GM12878 (cell line): Measurements from ENCODE around the gene IGSF8. TPM values are rescaled to one million over a fixed set of nuclear protein-coding genes. Genes with fewer than 3 reads are reported as not detected.

Experiments used
- ATAC-seq: fragments of 200-7000 bp; cut with Tn5 transposase; 3 replicates; pipeline ENCODE4 v1.9.1; 2020; ENCODE audit warnings: mild to moderate bottlenecking, moderate library complexity
- BruUV-seq: library from RNA; stranded (reverse); fragments of 400-500 nt; replicated peaks from 2 replicates; lab custom pipeline; 2021; lab: Mats Ljungman, UMichigan
- CTCF ChIA-PET: fragments of 300-600 bp; sonication (Branson Sonifier 250); formaldehyde crosslinking; extraction: SDS; loops from one replicate; lab custom pipeline; 2021; ENCODE audit warnings: inconsistent platforms; lab: Yijun Ruan, JAX
- POLR2A ChIA-PET: fragments of 350-600 bp; formaldehyde crosslinking; extraction: SDS; loops from one replicate; lab custom pipeline; 2021; ENCODE audit warnings: inconsistent platforms; lab: Charles Lee
- RAD21 ChIA-PET: fragments of 300-600 bp; sonication (Branson Sonifier 250); formaldehyde crosslinking; loops from one replicate; lab custom pipeline; 2023; ENCODE audit warnings: antibody characterized with exemption; ENCODE audit not compliant: unreplicated experiment; lab: Charles Lee
- SMC1A ChIA-PET: fragments of 300-600 bp; sonication (Branson Sonifier 250); formaldehyde crosslinking; loops from one replicate; lab custom pipeline; 2023; ENCODE audit not compliant: unreplicated experiment, uncharacterized antibody; lab: Charles Lee
- DNase-seq: peaks from one replicate; pipeline ENCODE4 v3.0.0-alpha.2; 2011; ENCODE audit warnings: low read depth, low spot score
- FAIRE-seq: peaks from 3 replicates; lab custom pipeline; 2011; peaks lifted over from hg19 to GRCh38; lab: Jason Lieb, UNC
- H2AFZ ChIP-seq: 2 replicates; pipeline ENCODE4 v1.6.0; 2011; ENCODE audit warnings: low read depth, low read length, control low read depth; ENCODE audit not compliant: control insufficient read depth
- H3K27ac ChIP-seq: 2 replicates; pipeline ENCODE4 v1.5.1; 2011; ENCODE audit warnings: control low read depth; ENCODE audit not compliant: control insufficient read depth, insufficient read depth
- H3K27me3 ChIP-seq, 2 experiments: replicated peaks in 1 of 2; 2 replicates each; pipeline versions ENCODE4 v1.6.0 to v1.6.1; 2011; ENCODE audit warnings: low read length in 1 of 2; ENCODE audit not compliant: control insufficient read depth in 2 of 2, insufficient read depth in 2 of 2
- H3K36me3 ChIP-seq, 2 experiments: 2 replicates each; pipeline ENCODE4 v1.5.1; 2011; ENCODE audit warnings: low read length in 1 of 2; ENCODE audit not compliant: control insufficient read depth in 2 of 2, insufficient read depth in 2 of 2
- H3K4me1 ChIP-seq: 2 replicates; pipeline ENCODE4 v1.6.1; 2011; ENCODE audit warnings: mild to moderate bottlenecking, low read length, moderate library complexity, mixed read lengths; ENCODE audit not compliant: control insufficient read depth, insufficient read depth
- H3K4me2 ChIP-seq: 2 replicates; pipeline ENCODE4 v1.6.0; 2011; ENCODE audit warnings: control low read depth; ENCODE audit not compliant: control insufficient read depth, insufficient read depth
- H3K4me3 ChIP-seq: fragments of 200-600 bp; sonication (generic); 2 replicates; pipeline ENCODE4 v1.5.1; 2016
- H3K79me2 ChIP-seq: 2 replicates; pipeline ENCODE4 v1.6.0; 2011; ENCODE audit warnings: low read length; ENCODE audit not compliant: control insufficient read depth, insufficient read depth
- H3K9ac ChIP-seq: 2 replicates; pipeline ENCODE4 v1.8.0; 2011; ENCODE audit warnings: low read length, control low read depth, mixed read lengths; ENCODE audit not compliant: control insufficient read depth, insufficient read depth
- H3K9me3 ChIP-seq: replicated peaks from 3 replicates; pipeline ENCODE4 v1.5.1; 2011; ENCODE audit warnings: mild to moderate bottlenecking, low read length; ENCODE audit not compliant: control insufficient read depth, insufficient read depth
- H4K20me1 ChIP-seq: 2 replicates; pipeline ENCODE4 v1.6.0; 2011; ENCODE audit not compliant: control insufficient read depth, insufficient read depth
- CREB1 ChIP-seq: IDR thresholded peaks from 2 replicates; pipeline ENCODE4 v1.6.1; 2012; ENCODE audit warnings: low read depth, mild to moderate bottlenecking, inconsistent platforms
- EZH2 ChIP-seq: IDR thresholded peaks from 2 replicates; pipeline ENCODE4 v1.6.1; 2012; ENCODE audit warnings: low read depth, mild to moderate bottlenecking, control low read depth, inconsistent platforms, low read length, borderline replicate concordance; ENCODE audit not compliant: control insufficient read depth
- IRF4 ChIP-seq: IDR thresholded peaks from 2 replicates; pipeline ENCODE4 v1.6.1; 2011; ENCODE audit warnings: low read depth, low read length
- MLLT1 ChIP-seq: fragments of 450-650 bp; IDR thresholded peaks from 2 replicates; pipeline ENCODE4 v1.6.1; 2016; ENCODE audit warnings: mild to moderate bottlenecking
- NR2F1 ChIP-seq: fragments of 450-650 bp; conservative IDR thresholded peaks from 2 replicates; pipeline ENCODE4 v1.6.1; 2017; ENCODE audit warnings: mild to moderate bottlenecking
- PAX5 ChIP-seq: IDR thresholded peaks from 2 replicates; pipeline ENCODE4 v1.6.1; 2011; ENCODE audit warnings: low read depth, low read length, borderline replicate concordance
- PRDM15 ChIP-seq: fragments of 450-650 bp; formaldehyde crosslinking; IDR thresholded peaks from 2 replicates; pipeline ENCODE4 v1.4.0; 2020; ENCODE audit warnings: mild to moderate bottlenecking, moderate library complexity
- RELA ChIP-seq: fragments of 450-650 bp; IDR thresholded peaks from 2 replicates; pipeline ENCODE4 v1.8.0; 2014; ENCODE audit warnings: borderline replicate concordance; ENCODE audit not compliant: partially characterized antibody
- RELB ChIP-seq: fragments of 450-650 bp; IDR thresholded peaks from 2 replicates; pipeline ENCODE4 v1.6.1; 2017; ENCODE audit warnings: low read depth, mild to moderate bottlenecking, moderate library complexity
- SMARCA5 ChIP-seq: fragments of 450-650 bp; IDR thresholded peaks from 2 replicates; pipeline ENCODE4 v1.6.1; 2017; ENCODE audit warnings: mild to moderate bottlenecking
- SREBF2 ChIP-seq: IDR thresholded peaks from 2 replicates; pipeline ENCODE4 v1.6.1; 2012; ENCODE audit warnings: mild to moderate bottlenecking, low read length
- STAT3 ChIP-seq: IDR thresholded peaks from 2 replicates; pipeline ENCODE4 v1.6.1; 2011; ENCODE audit warnings: low read depth, low read length, improper control_type of control experiment
- ZZZ3 ChIP-seq: IDR thresholded peaks from 2 replicates; pipeline ENCODE4 v1.6.1; 2011; ENCODE audit warnings: low read depth; ENCODE audit not compliant: control insufficient read depth, insufficient read length
- WGBS: methylation state at CpG from one replicate; pipeline ENCODE4 v1.1.6; 2016; ENCODE audit warnings: low lambda C conversion rate; ENCODE audit not compliant: insufficient replicate concordance, insufficient coverage; ENCODE audit errors: missing lambda C conversion rate; 5-methylcytosine and 5-hydroxymethylcytosine counted together
- in situ Hi-C: fragments of 300-500 bp; cut with MboI; formaldehyde crosslinking; loops from 9 replicates; pipeline ENCODE4 v1.14.3; 2018; ENCODE audit warnings: mixed read lengths
- intact Hi-C: fragments of 100-400 bp; cut with micrococcal nuclease; formaldehyde crosslinking; loops from one replicate; pipeline ENCODE4 v1.14.2; 2022; ENCODE audit not compliant: unreplicated experiment
- polyA plus RNA-seq, 11 experiments: library from polyadenylated mRNA; depleted of rRNA in 4 of 11; unstranded in 6 of 11; stranded (reverse) in 5 of 11; fragments of >200 nt; fragmentation: Nextera tagmentation in 4 of 11; fragmentation: Illumina TruSeq in 1 of 11; extraction: Ambion mirVana in 4 of 11; extraction: Trizol in 1 of 11; gene quantifications; 1 replicate in 1 of 11; 2 replicates in 10 of 11; pipeline versions ENCODE4 v1.2.1 to v1.2.3, GENCODE V29; 2011 to 2016; ENCODE audit warnings: inconsistent platforms in 2 of 11, missing spikeins in 2 of 11, low read depth in 1 of 11
- total RNA-seq, 4 experiments: library from RNA; depleted of rRNA in 3 of 4; stranded (reverse); fragments of >200 nt in 3 of 4; fragmentation: Illumina TruSeq in 1 of 4; extraction: Trizol in 1 of 4; gene quantifications; 2 replicates each; pipeline versions ENCODE4 v1.2.1 to v1.2.3, GENCODE V29; 2013 to 2021

The IGSF8 gene
- total and polyA plus RNA-seq, 10 of the 15 experiments (the other 5 are each of a cell fraction or from before 2014, with no cell fraction given) = 0.64 to 24.7 (median 13.9) TPM

- TF ChIP-seq EZH2 (no peak), ZZZ3 (no peak), RELB (no peak), SREBF2 (no peak), PAX5 (no peak), IRF4 (no peak), STAT3 (no peak), SMARCA5 (no peak), RELA (no peak), PRDM15 (no peak), MLLT1 (no peak), NR2F1 (no peak), CREB1 (no peak)
- Histone ChIP-seq H4K20me1 (0 out of 2 replicates have a peak, but pooled peaks cover 3% of the 10 kb centered on the region), H3K4me3 (no peak overlapping the region), H3K36me3 (no peaks in the 10 kb centered on the region), H3K27ac (no peak overlapping the region), H3K4me1 (no peaks in the 10 kb centered on the region), H3K9ac (no peak overlapping the region), H3K4me2 (no peak overlapping the region), H3K27me3 (peaks cover 0 to 2% of the 10 kb centered on the region in 2 experiments; a peak in 2 of 4 replicates), H3K9me3 (no peaks in the 10 kb centered on the region), H2AFZ (no peak overlapping the region), H3K79me2 (no peaks in the 10 kb centered on the region)
- no TSS peak for BruUV-seq
- ATAC-seq = no peak
- POLR2A ChIA-PET = no interaction called here
- WGBS = 54% methylated on average over 12 of the region's 12 CpGs
- no peak for FAIRE-seq
- RAD21 ChIA-PET = no interaction called here
- SMC1A ChIA-PET = interaction anchor here (0.6 kb wide), 1 partner anchor 140 kb away, joined by 3 read pairs; no protein-coding TSS in a partner anchor
- in situ Hi-C loops (no loop called here), intact Hi-C loops (no loop called here)
- CTCF ChIA-PET = no interaction called here
- no peak for DNase-seq
Observed at GRCh38 chr1:160112357-160112756, 13.9 kb upstream of the IGSF8 start.
